Tibial artery (tissue), 4 donors: ENCODE results near the gene CFAP299.

Experiments
- DNase-seq, 2 donors: peaks; one replicate each; pipeline ENCODE4 v3.0.0-alpha.2; 2019
- H3K27ac ChIP-seq, 2 donors: fragments of 200-600 bp; sonication (generic) in 1 of 2; 1 replicate in 1 of 2; 2 replicates in 1 of 2; pipeline ENCODE4 v1.5.1; 2018 to 2019; ENCODE audit warnings: mild to moderate bottlenecking in 1 of 2
- H3K27me3 ChIP-seq, 2 donors: fragments of 200-600 bp; sonication (generic) in 1 of 2; one replicate each; pipeline versions ENCODE4 v1.5.1 to v1.6.0; 2016 to 2019
- H3K36me3 ChIP-seq, 3 donors: fragments of 200-600 bp; sonication (generic) in 2 of 3; one replicate each; pipeline ENCODE4 v1.5.1; 2016 to 2019; ENCODE audit warnings: mild to moderate bottlenecking in 2 of 3
- H3K4me1 ChIP-seq, 4 donors: fragments of 200-600 bp; sonication (generic) in 2 of 4; 1 replicate in 3 of 4; 2 replicates in 1 of 4; pipeline ENCODE4 v1.5.1; 2016 to 2019
- H3K4me3 ChIP-seq, 2 donors: fragments of 200-600 bp; sonication (generic) in 1 of 2; 1 replicate in 1 of 2; 2 replicates in 1 of 2; pipeline ENCODE4 v1.5.1; 2018 to 2019; ENCODE audit warnings: mild to moderate bottlenecking in 2 of 2
- H3K9me3 ChIP-seq, 3 donors: fragments of 200-600 bp; sonication (generic) in 1 of 3; one replicate each; pipeline ENCODE4 v1.5.1; 2016 to 2019
- CTCF ChIP-seq, 2 experiments: fragments of 200-600 bp in 1 of 2; fragments of 450-650 bp in 1 of 2; IDR thresholded peaks; one replicate each; pipeline ENCODE4 v1.5.1; 2017 to 2019; ENCODE audit warnings: antibody characterized with exemption in 2 of 2, mild to moderate bottlenecking in 1 of 2, moderate library complexity in 1 of 2
- intact Hi-C: fragments of 100-400 bp; cut with DNase I; formaldehyde crosslinking; loops from one replicate; pipeline ENCODE4 v1.15.0; 2023; ENCODE audit warnings: low total_unique reads

The CFAP299 gene

GRCh38 chr4:80963051-80963450 lies 627.5 kb downstream of the CFAP299 start:
- intact Hi-C loops, result no loop called here
- Histone ChIP-seq H3K4me3 (no peak overlapping the region), H3K27ac (no peak overlapping the region), H3K4me1 (no peaks in the 10 kb centered on the region), H3K27me3 (no peaks in the 10 kb centered on the region), H3K9me3 (no peaks in the 10 kb centered on the region), H3K36me3 (no peaks in the 10 kb centered on the region)
- no peak for DNase-seq
- TF ChIP-seq CTCF (IDR thresholded peaks at IDR 0.05), result no peak

GRCh38 chr4:80967346-80967745 lies 631.8 kb downstream of the CFAP299 start:
- Histone ChIP-seq H3K27me3 (no peaks in the 10 kb centered on the region), H3K9me3 (no peaks in the 10 kb centered on the region), H3K4me3 (no peak overlapping the region), H3K27ac (no peak overlapping the region), H3K4me1 (no peaks in the 10 kb centered on the region), H3K36me3 (no peaks in the 10 kb centered on the region)
- no peak for TF ChIP-seq CTCF (IDR thresholded peaks at IDR 0.05)
- intact Hi-C loops, result no loop called here
- no peak for DNase-seq

- Histone ChIP-seq H3K36me3 (no peaks in the 10 kb centered on the region), H3K4me3 (no peak overlapping the region), H3K4me1 (no peaks in the 10 kb centered on the region), H3K9me3 (no peaks in the 10 kb centered on the region), H3K27me3 (no peaks in the 10 kb centered on the region), H3K27ac (no peak overlapping the region)
- intact Hi-C loops, result no loop called here
- no peak for DNase-seq
- no peak for TF ChIP-seq CTCF (IDR thresholded peaks at IDR 0.05)
Observed at GRCh38 chr4:80980239-80980638, 644.7 kb downstream of the CFAP299 start.

- Histone ChIP-seq H3K27me3 (no peaks in the 10 kb centered on the region), H3K4me3 (no peak overlapping the region), H3K9me3 (no peaks in the 10 kb centered on the region), H3K27ac (no peak overlapping the region), H3K4me1 (no peaks in the 10 kb centered on the region), H3K36me3 (no peaks in the 10 kb centered on the region)
- TF ChIP-seq CTCF (IDR thresholded peaks at IDR 0.05), result no peak
- intact Hi-C loops, result no loop called here
- DNase-seq, result no peak
Observed at GRCh38 chr4:80986011-80986410, 650.5 kb downstream of the CFAP299 start.

GRCh38 chr4:80989921-80990544 lies 654.5 kb downstream of the CFAP299 start:
- no peaks in the 10 kb centered on the region for H3K9me3 ChIP-seq
- no peaks in the 10 kb centered on the region for H3K4me1 ChIP-seq
- H3K27ac ChIP-seq, result no peak overlapping the region
- H3K27me3 ChIP-seq, result no peaks in the 10 kb centered on the region
- no peak overlapping the region for H3K4me3 ChIP-seq
- peak; percentile 49 to 51 for TF ChIP-seq CTCF (IDR thresholded peaks at IDR 0.05)
- no peaks in the 10 kb centered on the region for H3K36me3 ChIP-seq
- DNase-seq, result no peak
- intact Hi-C loops, result no loop called here

- no peak for TF ChIP-seq CTCF (IDR thresholded peaks at IDR 0.05)
- DNase-seq, result no peak
- no peaks in the 10 kb centered on the region for H3K9me3 ChIP-seq
- H3K27me3 ChIP-seq, result no peaks in the 10 kb centered on the region
- H3K36me3 ChIP-seq, result no peaks in the 10 kb centered on the region
- H3K4me3 ChIP-seq, result no peak overlapping the region
- no peak overlapping the region for H3K27ac ChIP-seq
- intact Hi-C loops, result no loop called here
- H3K4me1 ChIP-seq, result no peaks in the 10 kb centered on the region
Observed at GRCh38 chr4:80990851-80991250, 655.3 kb downstream of the CFAP299 start.
